ENCODE data around the gene TNNI3.

- TF ChIP-seq CTCF (IDR thresholded peaks at IDR 0.05) (no peak), POLR2A (IDR thresholded peaks at IDR 0.05) (no peak)
These were observed 17.8 kb upstream of the TNNI3 start for GRCh38 chr19:55175117-55175867.
